Psoas muscle (tissue), 8 donors: Measurements from ENCODE around the gene FMNL3. TPM values are rescaled to one million over a fixed set of nuclear protein-coding genes. Genes with fewer than 3 reads are reported as not detected.

Source experiments
- ATAC-seq, 4 donors: fragments of 200-7000 bp; cut with Tn5 transposase; one replicate each; pipeline ENCODE4 v1.9.1; 2020; ENCODE audit warnings: moderate library complexity in 3 of 4, mild to moderate bottlenecking in 2 of 4
- DNase-seq, 2 donors: peaks; one replicate each; pipeline ENCODE4 v3.0.0-alpha.2; 2020
- H3K27ac ChIP-seq: fragments of 200-600 bp; one replicate; pipeline ENCODE4 v1.8.0; 2022
- H3K27me3 ChIP-seq, 3 donors: fragments of 200-600 bp in 1 of 3; one replicate each; pipeline versions ENCODE4 v1.6.1 to v1.8.0; 2013 to 2022; ENCODE audit warnings: low read length in 2 of 3, mild to moderate bottlenecking in 2 of 3, moderate library complexity in 1 of 3; ENCODE audit not compliant: insufficient read depth in 3 of 3
- H3K36me3 ChIP-seq, 2 donors: fragments of 200-600 bp in 1 of 2; one replicate each; pipeline versions ENCODE4 v1.6.1 to v1.8.0; 2013 to 2022; ENCODE audit warnings: low read depth in 1 of 2, mild to moderate bottlenecking in 1 of 2, moderate library complexity in 1 of 2; ENCODE audit not compliant: insufficient read depth in 1 of 2
- H3K4me1 ChIP-seq: fragments of 200-600 bp; one replicate; pipeline ENCODE4 v1.8.0; 2022
- H3K4me3 ChIP-seq: fragments of 200-600 bp; one replicate; pipeline ENCODE4 v1.8.0; 2022; ENCODE audit warnings: mild to moderate bottlenecking
- H3K9me3 ChIP-seq: fragments of 200-600 bp; one replicate; pipeline ENCODE4 v1.8.0; 2022
- CTCF ChIP-seq: fragments of 200-600 bp; IDR thresholded peaks from one replicate; pipeline ENCODE4 v1.8.0; 2022; ENCODE audit warnings: antibody characterized with exemption
- WGBS, 3 donors: extraction: QIAGEN DNeasy Blood & Tissue Kit; methylation state at CpG; one replicate each; pipeline versions ENCODE4 v1.1.6 to v1.1.7; 2013; 5-methylcytosine and 5-hydroxymethylcytosine counted together
- intact Hi-C, 2 donors: fragments of 100-400 bp; cut with DNase I; formaldehyde crosslinking; loops; one replicate each; pipeline versions ENCODE4 v1.11.0 to v1.14.2; 2022
- polyA plus RNA-seq, 3 donors: library from polyadenylated mRNA; stranded (reverse); fragments of 200-250 nt; gene quantifications; one replicate each; pipeline ENCODE4 v1.2.3, GENCODE V29; 2013
- total RNA-seq, 4 donors: library from RNA; stranded (reverse); fragmentation: NEBNext Ultra II Directional in 2 of 4; extraction: Animal tissue kit (Norgen Biotek cat#: 25700) in 2 of 4; gene quantifications; one replicate each; pipeline versions ENCODE4 v1.2.1 to v1.2.4, GENCODE V29; 2021 to 2023
- donor health status: healthy with polysubstance abuse.
- donor health status: DM: no; HTN: no; CAD: no; lungs with moderate emphysema.
- donor health status: Bipolar disorder and iron deficiency.
- donor health status: healthy.
- donor health status: DM: yes; HTN: yes; CAD: no.
- donor health status: DM: no; HTN: no; CAD: no.
- donor health status: DM: no; HTN: no; CAD: no.
- donor health status: DM: yes; HTN: yes; CAD: no.

Gene FMNL3
- total and polyA plus RNA-seq, 7 donors, result 1.5 to 11.3 (median 5.5) TPM

DNA sequence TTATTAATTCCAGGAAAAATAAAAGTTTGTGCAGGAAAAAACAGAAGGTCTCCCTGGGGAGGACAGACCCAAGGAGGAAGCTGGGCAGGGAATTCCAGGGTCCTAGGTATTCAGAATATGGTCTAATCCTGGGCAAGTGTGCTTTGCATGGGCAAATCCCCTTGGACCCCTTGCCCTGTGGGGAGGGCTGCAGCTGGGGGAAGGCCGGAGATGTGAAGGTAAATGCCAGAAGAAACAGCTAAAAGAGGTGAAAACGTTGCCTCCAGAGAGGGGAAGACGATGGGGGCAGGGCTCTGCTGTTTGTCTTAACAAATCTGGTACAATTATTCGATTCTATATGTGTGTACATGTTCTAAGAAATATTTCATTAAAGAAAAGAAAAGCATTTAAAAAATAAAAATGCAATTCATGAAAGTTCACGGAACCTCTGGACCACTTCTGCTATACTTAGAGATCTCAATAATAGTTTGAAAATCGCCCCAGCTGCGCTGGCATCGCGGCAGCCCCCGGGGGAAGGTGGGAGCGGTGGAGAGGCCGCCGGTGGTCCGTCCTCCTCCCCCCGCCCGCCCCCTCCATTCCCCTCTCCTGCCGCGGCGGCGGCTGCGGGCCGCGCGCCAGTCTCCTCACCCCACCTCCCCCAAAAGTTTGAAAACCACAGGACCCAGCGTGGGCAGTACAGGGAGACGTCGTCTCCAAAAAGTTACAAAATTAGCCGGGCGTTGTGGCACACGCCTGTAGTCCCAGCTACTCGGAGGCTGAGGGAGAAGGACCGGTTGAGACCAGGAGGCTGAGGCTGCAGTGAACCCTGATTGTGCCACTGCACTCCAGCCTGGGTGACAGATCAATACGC is 85.3 kb downstream of the FMNL3 start:
- peak overlapping the region; percentile 71 for H3K27ac ChIP-seq
- H3K36me3 ChIP-seq, result no peaks in the 10 kb centered on the region
- DNase-seq (no peak), ATAC-seq (peak in 1 of 4 donors; percentile 15)
- no peaks in the 10 kb centered on the region for H3K9me3 ChIP-seq
- no peak for TF ChIP-seq CTCF
- H3K4me3 ChIP-seq, result peak overlapping the region; percentile 69
- H3K4me1 ChIP-seq, result peaks cover 8% of the 10 kb centered on the region
- H3K27me3 ChIP-seq, result no peaks in the 10 kb centered on the region
- WGBS, 3 donors, result 6 to 11% (median 6%) methylated on average over 23 to 33 of the region's 33 CpGs
- intact Hi-C loops, result loop anchor here (5.0 to 10.0 kb wide), 2 partner anchors 55 to 213 kb away; partner anchors contain the start of gene MCRS1 (in 1 of the 2)

DNA sequence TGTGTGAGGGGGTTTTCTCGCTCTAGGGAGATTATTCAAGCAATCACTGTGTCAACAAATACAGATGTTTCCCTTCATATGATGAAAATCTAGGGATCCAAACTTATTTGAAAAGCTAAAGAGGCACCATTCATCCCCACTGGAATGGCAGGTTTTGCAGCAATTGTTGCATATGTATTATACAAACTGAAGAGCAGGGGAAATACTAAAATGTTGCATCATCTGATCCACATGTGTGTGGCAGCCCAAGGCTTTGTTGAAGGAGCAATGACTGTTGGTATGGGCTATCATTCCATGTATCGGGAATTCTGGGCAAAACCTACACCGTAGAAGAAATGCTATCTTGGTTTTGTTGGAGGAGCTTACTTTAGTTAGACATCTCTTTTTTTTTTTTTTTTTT is 87.9 kb downstream of the FMNL3 start:
- TF ChIP-seq CTCF, result no peak
- intact Hi-C loops, result no loop called here
- H3K4me3 ChIP-seq, result no peak overlapping the region
- WGBS, 3 donors, result 94 to 98% (median 94%) methylated on average over 3 of the region's 3 CpGs
- H3K4me1 ChIP-seq, result peaks cover 8% of the 10 kb centered on the region
- H3K27ac ChIP-seq, result no peak overlapping the region
- no peaks in the 10 kb centered on the region for H3K36me3 ChIP-seq
- DNase-seq (no peak), ATAC-seq (no peak)
- no peaks in the 10 kb centered on the region for H3K27me3 ChIP-seq
- H3K9me3 ChIP-seq, result no peaks in the 10 kb centered on the region

- Histone ChIP-seq H3K9me3 (no peaks in the 10 kb centered on the region), H3K36me3 (no peaks in the 10 kb centered on the region), H3K4me3 (no peak overlapping the region), H3K27me3 (no peaks in the 10 kb centered on the region), H3K27ac (no peak overlapping the region), H3K4me1 (peaks cover 8% of the 10 kb centered on the region)
- intact Hi-C loops, result no loop called here
- ATAC-seq (no peak), DNase-seq (no peak)
- 86 to 94% (median 93%) methylated on average over 1 of the region's 1 CpG for WGBS, 3 donors
- TF ChIP-seq CTCF, result no peak
Observed at GRCh38 chr12:49618576-49618975, 88.6 kb downstream of the FMNL3 start.

DNA sequence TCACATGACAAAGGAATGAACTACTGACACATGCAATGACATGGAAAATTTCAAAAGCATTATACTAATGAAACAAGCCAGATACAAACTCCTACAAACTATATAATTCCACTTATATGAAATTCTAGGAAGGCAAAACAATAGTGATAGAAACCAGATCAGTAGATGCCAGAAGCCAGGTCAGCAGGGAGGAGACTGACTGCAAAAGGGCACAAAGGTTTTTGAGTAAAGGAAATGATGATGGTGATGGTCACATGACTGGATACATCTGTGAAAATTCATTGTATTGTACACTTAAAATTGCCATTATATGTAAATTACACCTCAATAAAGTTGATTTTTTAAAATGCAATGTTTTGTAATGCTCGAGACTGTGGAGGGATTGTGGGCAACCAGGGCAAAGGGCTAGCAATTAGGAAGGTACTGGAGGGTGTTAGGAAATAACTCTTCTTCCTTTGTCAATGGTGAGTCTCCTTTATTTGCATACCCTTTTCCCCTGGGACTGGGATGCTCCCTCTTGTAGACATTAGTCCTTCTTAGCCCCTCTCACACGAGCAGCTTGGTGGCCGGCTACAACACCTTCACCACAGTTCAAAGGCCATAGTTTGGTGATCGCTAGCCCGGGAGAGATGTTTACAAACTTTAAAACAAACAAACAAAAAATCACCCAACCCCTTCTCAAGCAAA is 90.5 kb downstream of the FMNL3 start:
- no peak overlapping the region for H3K4me3 ChIP-seq
- H3K27ac ChIP-seq, result no peak overlapping the region
- intact Hi-C loops, result no loop called here
- TF ChIP-seq CTCF, result no peak
- peaks cover 5% of the 10 kb centered on the region for H3K4me1 ChIP-seq
- no peaks in the 10 kb centered on the region for H3K36me3 ChIP-seq
- ATAC-seq (no peak), DNase-seq (no peak)
- H3K27me3 ChIP-seq, result no peaks in the 10 kb centered on the region
- 54 to 63% (median 57%) methylated on average over 5 of the region's 5 CpGs for WGBS, 3 donors
- H3K9me3 ChIP-seq, result no peaks in the 10 kb centered on the region
